PC-9 (cell line): ENCODE measurements around the gene CAMKV.

Experiments
- CTCF ChIP-seq: fragments of 200-600 bp; sonication (generic); conservative IDR thresholded peaks from 2 replicates; pipeline ENCODE4 v1.6.1; 2017; ENCODE audit warnings: mixed run types, antibody characterized with exemption, mild to moderate bottlenecking, moderate library complexity
- EZH2 ChIP-seq: fragments of 200-600 bp; sonication (generic); IDR thresholded peaks from 2 replicates; pipeline ENCODE4 v1.8.0; 2017; ENCODE audit warnings: antibody characterized with exemption, low read depth

- TF ChIP-seq CTCF: no peak
- TF ChIP-seq EZH2: no peak
Observed at GRCh38 chr3:49911611-49912010, 41.9 kb upstream of the CAMKV start.
